ENCODE measurements around the gene SMARCC2. TPM values are rescaled to one million over a fixed set of nuclear protein-coding genes. Genes with fewer than 3 reads are reported as not detected.

SMARCC2 gene
- total and polyA plus RNA-seq, 9 of the 15 experiments (the other 6 are each of a cell fraction or from before 2014, with no cell fraction given): 11.9 to 86.0 (median 36.6) TPM

DNA sequence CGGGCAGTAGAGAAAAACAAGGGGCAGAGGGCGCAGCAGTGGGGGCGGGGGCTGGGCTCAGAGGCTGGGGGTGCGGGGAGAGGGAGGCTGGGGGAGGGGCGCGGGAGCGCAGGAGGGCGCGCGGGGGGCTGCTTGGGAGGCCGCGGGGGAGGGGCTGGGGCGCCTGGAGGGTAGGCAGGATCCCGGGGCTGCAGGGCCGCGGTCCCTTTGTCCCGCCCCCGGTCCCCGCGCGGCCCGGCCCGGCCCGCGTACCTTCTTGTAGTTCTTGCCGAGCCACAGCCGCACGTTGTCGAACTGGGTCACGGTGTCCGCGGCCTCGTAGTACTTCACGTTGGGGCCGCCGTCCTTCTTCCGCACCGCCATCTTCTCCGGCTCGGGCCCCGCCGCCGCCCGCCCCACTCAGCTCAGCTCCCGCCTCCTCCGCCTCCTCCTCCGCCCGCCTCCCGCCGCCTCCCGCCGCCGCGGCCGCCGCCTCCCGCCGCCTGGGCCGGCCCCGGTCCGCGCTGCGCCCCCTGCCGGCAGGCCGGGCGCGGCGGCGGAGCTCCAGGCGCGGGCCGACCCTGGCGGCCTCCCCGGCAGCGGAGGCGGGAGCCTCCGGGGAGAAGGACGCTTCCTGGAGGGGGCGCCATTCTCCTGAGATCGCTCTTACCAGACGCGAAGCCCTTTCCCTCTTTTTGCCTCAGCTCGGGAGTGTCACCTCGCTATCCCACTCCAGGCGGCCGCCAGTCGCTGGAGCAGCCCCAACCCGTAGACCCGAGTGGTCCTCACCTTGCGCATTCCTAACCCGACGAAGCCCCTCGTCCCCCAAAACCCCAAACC lies at the start of gene SMARCC2 (continued):
- TF ChIP-seq, protein P1, sequence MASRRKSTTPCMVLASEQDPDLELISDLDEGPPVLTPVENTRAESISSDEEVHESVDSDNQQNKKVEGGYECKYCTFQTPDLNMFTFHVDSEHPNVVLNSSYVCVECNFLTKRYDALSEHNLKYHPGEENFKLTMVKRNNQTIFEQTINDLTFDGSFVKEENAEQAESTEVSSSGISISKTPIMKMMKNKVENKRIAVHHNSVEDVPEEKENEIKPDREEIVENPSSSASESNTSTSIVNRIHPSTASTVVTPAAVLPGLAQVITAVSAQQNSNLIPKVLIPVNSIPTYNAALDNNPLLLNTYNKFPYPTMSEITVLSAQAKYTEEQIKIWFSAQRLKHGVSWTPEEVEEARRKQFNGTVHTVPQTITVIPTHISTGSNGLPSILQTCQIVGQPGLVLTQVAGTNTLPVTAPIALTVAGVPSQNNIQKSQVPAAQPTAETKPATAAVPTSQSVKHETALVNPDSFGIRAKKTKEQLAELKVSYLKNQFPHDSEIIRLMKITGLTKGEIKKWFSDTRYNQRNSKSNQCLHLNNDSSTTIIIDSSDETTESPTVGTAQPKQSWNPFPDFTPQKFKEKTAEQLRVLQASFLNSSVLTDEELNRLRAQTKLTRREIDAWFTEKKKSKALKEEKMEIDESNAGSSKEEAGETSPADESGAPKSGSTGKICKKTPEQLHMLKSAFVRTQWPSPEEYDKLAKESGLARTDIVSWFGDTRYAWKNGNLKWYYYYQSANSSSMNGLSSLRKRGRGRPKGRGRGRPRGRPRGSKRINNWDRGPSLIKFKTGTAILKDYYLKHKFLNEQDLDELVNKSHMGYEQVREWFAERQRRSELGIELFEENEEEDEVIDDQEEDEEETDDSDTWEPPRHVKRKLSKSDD (conservative IDR thresholded peaks at IDR 0.05; ENCODE audit: low read length): peak; percentile 39; the same call in 1 of the 2 replicates
- TF ChIP-seq MEF2A (IDR thresholded peaks at IDR 0.05; ENCODE audit: control insufficient read depth, low read depth, low read length) (no peak), PML (IDR thresholded peaks at IDR 0.05; ENCODE audit: low read length) (peak; percentile 33; the same call in 1 of the 2 replicates), SIRT6 (IDR thresholded peaks at IDR 0.05; ENCODE audit: low read depth, low read length) (no peak), ZFP36 (IDR thresholded peaks at IDR 0.05; ENCODE audit: low read depth, low read length, partially characterized antibody) (peak; percentile 99), NELFE (IDR thresholded peaks at IDR 0.05; ENCODE audit: insufficient read depth, insufficient read length) (no peak), CCNT2 (IDR thresholded peaks at IDR 0.05; ENCODE audit: borderline replicate concordance, extremely low read depth, insufficient read length, low read depth, low read length) (peak; percentile 85), STAT5B (CRISPR knock-in tag; IDR thresholded peaks at IDR 0.05) (no peak), ZNF174 (CRISPR knock-in tag; IDR thresholded peaks at IDR 0.05) (no peak), POLR2B (IDR thresholded peaks at IDR 0.05; ENCODE audit: low read depth, partially characterized antibody) (no peak)
- TF ChIP-seq, protein P2, sequence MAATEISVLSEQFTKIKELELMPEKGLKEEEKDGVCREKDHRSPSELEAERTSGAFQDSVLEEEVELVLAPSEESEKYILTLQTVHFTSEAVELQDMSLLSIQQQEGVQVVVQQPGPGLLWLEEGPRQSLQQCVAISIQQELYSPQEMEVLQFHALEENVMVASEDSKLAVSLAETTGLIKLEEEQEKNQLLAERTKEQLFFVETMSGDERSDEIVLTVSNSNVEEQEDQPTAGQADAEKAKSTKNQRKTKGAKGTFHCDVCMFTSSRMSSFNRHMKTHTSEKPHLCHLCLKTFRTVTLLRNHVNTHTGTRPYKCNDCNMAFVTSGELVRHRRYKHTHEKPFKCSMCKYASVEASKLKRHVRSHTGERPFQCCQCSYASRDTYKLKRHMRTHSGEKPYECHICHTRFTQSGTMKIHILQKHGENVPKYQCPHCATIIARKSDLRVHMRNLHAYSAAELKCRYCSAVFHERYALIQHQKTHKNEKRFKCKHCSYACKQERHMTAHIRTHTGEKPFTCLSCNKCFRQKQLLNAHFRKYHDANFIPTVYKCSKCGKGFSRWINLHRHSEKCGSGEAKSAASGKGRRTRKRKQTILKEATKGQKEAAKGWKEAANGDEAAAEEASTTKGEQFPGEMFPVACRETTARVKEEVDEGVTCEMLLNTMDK (IDR thresholded peaks at IDR 0.05; ENCODE audit: borderline replicate concordance, insufficient read depth, low read depth, low read length, poor library complexity, severe bottlenecking): peak; percentile 92
- TF ChIP-seq, protein P3, sequence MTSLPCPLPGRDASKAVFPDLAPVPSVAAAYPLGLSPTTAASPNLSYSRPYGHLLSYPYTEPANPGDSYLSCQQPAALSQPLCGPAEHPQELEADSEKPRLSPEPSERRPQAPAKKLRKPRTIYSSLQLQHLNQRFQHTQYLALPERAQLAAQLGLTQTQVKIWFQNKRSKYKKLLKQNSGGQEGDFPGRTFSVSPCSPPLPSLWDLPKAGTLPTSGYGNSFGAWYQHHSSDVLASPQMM (CRISPR knock-in tag; IDR thresholded peaks at IDR 0.05): no peak
- TF ChIP-seq, protein P4, sequence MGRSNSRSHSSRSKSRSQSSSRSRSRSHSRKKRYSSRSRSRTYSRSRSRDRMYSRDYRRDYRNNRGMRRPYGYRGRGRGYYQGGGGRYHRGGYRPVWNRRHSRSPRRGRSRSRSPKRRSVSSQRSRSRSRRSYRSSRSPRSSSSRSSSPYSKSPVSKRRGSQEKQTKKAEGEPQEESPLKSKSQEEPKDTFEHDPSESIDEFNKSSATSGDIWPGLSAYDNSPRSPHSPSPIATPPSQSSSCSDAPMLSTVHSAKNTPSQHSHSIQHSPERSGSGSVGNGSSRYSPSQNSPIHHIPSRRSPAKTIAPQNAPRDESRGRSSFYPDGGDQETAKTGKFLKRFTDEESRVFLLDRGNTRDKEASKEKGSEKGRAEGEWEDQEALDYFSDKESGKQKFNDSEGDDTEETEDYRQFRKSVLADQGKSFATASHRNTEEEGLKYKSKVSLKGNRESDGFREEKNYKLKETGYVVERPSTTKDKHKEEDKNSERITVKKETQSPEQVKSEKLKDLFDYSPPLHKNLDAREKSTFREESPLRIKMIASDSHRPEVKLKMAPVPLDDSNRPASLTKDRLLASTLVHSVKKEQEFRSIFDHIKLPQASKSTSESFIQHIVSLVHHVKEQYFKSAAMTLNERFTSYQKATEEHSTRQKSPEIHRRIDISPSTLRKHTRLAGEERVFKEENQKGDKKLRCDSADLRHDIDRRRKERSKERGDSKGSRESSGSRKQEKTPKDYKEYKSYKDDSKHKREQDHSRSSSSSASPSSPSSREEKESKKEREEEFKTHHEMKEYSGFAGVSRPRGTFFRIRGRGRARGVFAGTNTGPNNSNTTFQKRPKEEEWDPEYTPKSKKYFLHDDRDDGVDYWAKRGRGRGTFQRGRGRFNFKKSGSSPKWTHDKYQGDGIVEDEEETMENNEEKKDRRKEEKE (IDR thresholded peaks at IDR 0.05; ENCODE audit: borderline replicate concordance in 1 of 2, control insufficient read depth in 1 of 2, low read depth in 2 of 2, low read length in 1 of 2): peak in 1 of 2 experiments; percentile 79; a peak in 1 of 4 replicates
- TF ChIP-seq, protein P5, sequence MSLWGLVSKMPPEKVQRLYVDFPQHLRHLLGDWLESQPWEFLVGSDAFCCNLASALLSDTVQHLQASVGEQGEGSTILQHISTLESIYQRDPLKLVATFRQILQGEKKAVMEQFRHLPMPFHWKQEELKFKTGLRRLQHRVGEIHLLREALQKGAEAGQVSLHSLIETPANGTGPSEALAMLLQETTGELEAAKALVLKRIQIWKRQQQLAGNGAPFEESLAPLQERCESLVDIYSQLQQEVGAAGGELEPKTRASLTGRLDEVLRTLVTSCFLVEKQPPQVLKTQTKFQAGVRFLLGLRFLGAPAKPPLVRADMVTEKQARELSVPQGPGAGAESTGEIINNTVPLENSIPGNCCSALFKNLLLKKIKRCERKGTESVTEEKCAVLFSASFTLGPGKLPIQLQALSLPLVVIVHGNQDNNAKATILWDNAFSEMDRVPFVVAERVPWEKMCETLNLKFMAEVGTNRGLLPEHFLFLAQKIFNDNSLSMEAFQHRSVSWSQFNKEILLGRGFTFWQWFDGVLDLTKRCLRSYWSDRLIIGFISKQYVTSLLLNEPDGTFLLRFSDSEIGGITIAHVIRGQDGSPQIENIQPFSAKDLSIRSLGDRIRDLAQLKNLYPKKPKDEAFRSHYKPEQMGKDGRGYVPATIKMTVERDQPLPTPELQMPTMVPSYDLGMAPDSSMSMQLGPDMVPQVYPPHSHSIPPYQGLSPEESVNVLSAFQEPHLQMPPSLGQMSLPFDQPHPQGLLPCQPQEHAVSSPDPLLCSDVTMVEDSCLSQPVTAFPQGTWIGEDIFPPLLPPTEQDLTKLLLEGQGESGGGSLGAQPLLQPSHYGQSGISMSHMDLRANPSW (CRISPR knock-in tag; IDR thresholded peaks at IDR 0.05): no peak

All from K562 (cell line).